Sigmoid colon (tissue), 3 donors: ENCODE results near the gene STX2.

ENCODE experiments used
- POLR2A ChIP-seq, 2 donors: fragments of 450-650 bp; IDR thresholded peaks; one replicate each; pipeline ENCODE4 v1.6.1; 2016; ENCODE audit warnings: antibody characterized with exemption in 2 of 2, mild to moderate bottlenecking in 2 of 2, moderate library complexity in 2 of 2
- TF ChIP-seq, protein P1 (sequence below), 4 experiments: fragments of 450-650 bp in 3 of 4; fragments of 200-600 bp in 1 of 4; IDR thresholded peaks; one replicate each; pipeline ENCODE4 v1.5.1; 2016 to 2019; ENCODE audit warnings: antibody characterized with exemption in 4 of 4, mild to moderate bottlenecking in 3 of 4, moderate library complexity in 2 of 4

DNA sequence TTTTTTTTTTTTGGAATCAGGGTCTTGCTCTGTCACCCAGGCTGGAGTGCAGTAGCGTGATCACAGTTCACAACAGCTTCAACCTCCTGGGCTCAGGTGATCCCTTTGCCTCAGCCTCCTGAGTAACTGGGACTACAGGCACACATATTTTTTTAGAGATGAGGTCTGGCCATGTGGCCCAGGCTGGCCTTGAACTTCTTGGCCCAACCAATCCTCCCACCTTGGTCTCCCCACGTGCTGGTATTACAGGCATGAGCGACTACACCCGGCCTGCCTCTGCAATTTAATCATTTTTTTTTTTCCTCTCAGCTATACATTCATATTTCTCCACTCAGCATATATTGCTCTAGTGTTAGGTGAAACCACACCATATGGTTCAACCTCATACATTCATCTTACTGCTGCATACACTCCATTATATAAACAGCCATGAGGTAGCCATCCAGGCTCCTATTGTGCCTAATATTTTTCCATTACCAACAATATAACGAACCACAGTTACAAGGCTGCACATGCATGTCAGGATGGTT, 7.1 kb downstream of the STX2 start:
- TF ChIP-seq, protein P1, sequence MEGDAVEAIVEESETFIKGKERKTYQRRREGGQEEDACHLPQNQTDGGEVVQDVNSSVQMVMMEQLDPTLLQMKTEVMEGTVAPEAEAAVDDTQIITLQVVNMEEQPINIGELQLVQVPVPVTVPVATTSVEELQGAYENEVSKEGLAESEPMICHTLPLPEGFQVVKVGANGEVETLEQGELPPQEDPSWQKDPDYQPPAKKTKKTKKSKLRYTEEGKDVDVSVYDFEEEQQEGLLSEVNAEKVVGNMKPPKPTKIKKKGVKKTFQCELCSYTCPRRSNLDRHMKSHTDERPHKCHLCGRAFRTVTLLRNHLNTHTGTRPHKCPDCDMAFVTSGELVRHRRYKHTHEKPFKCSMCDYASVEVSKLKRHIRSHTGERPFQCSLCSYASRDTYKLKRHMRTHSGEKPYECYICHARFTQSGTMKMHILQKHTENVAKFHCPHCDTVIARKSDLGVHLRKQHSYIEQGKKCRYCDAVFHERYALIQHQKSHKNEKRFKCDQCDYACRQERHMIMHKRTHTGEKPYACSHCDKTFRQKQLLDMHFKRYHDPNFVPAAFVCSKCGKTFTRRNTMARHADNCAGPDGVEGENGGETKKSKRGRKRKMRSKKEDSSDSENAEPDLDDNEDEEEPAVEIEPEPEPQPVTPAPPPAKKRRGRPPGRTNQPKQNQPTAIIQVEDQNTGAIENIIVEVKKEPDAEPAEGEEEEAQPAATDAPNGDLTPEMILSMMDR (IDR thresholded peaks at IDR 0.05), result no peak
- no peak for TF ChIP-seq POLR2A (IDR thresholded peaks at IDR 0.05)
